ENCODE results near the gene HS3ST3B1.

HS3ST3B1 gene

GRCh38 chr17:14321980-14322776 is 21.3 kb downstream of the HS3ST3B1 start:
- no peak for DNase-seq

GRCh38 chr17:14323522-14323981 is 22.7 kb downstream of the HS3ST3B1 start:
- no peak for DNase-seq

- DNase-seq, result no peak
Measured at GRCh38 chr17:14325618-14326167, 24.8 kb downstream of the HS3ST3B1 start.

- DNase-seq, result no peak
Measured at GRCh38 chr17:14329900-14330491, 29.1 kb downstream of the HS3ST3B1 start.

GRCh38 chr17:14330492-14330962 is 29.6 kb downstream of the HS3ST3B1 start:
- no peak for DNase-seq

DNA sequence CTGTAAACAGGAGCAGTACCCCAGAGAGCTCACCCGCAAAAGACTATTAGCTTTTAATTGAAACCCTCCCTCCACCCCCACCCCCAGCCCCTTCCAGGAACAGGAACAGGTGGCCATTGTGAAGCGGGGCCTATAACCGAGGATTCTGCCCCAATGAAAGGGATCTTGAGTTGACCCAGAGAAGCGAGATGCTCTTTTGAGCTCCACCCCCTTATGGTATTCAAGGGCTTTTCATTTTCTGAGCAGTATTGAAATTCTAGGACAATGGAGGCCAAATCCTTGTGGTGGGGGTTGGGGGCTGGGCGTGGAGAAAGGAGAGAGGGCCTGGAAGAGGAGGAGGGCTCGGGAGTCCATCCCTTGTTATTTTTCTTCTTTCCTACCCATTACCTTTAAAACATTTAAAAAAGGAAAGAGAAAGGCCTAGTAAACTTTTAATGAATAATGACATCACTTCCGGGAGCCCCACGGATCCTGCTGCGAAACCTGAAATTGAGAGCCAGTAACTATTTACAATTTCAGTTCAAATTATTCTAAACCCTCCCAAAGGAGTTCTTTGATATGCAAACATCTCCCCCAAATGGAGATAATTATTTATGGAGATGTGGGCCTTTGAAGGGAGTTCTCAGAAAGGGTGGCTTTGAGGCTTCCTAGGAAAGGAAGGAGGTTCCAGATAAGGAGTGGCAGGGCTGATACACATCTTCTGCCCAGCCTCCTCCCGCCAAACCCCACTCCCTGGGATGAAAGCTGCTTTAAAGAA is 30.5 kb downstream of the HS3ST3B1 start:
- DNase-seq, result no peak

DNA sequence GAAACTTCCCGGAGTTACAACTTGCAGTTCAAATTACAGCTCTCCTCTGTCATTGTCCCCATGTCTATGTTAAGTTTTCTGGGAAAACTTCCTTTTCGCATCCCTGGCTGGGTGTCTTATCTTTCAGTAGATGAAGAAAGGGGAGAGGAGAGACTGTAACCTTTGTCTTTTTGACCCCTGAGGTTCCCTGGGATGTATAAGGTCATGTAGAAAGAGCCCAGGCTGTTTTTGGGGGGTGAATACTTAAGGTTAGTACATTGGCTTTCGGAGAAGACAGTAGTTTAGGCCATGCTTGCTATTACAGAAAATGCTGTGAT is 31.1 kb downstream of the HS3ST3B1 start:
- DNase-seq, result no peak

GRCh38 chr17:14332331-14332730 is 31.4 kb downstream of the HS3ST3B1 start:
- DNase-seq, result no peak

GRCh38 chr17:14333506-14333905 is 32.6 kb downstream of the HS3ST3B1 start:
- DNase-seq, result no peak

DNA sequence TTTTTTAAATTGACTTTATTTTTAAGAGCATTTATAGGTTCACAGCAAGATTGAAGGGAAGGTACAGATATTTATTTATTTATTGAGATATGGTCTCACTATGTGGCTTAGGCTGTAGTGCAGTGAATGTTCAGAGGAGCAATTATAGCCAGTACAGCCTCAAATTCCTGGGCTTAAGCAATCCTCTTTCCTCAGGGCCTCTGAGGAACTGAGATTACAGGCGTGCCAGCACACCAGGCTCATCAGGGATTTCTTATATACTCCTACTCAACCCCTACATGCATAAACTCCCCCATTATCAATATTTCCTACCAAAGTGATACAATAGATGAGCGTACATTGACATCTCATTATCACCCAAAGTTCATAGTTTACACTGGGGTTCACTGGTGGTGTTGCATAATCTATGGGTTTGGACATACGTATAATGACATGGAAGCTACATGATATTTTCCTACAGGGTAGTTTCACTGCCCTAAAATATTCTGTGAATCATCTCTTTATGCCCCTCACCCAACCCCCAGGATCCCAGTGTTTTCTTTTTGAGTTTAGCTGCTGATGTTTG is 33.5 kb downstream of the HS3ST3B1 start:
- no peak for DNase-seq

DNA sequence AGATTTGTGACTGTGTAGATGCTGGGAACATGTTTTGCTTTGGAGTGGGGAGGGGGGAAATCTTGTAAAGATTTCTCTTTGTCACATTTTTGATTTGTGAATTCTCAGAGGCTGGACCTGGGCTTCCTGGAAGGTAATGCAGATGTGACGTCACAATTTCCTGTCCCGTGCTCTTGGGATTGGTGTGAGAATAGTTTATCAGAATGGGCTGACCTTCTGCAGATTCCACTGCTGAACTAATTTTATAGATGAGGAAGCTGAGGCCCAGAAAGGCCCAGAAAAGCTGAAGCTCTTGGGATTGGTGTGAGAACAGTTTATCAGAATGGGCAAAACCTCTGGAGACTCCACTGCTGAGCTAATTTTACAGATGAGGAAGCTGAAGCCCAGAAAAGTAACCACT is 34.0 kb downstream of the HS3ST3B1 start:
- DNase-seq, result no peak

DNA sequence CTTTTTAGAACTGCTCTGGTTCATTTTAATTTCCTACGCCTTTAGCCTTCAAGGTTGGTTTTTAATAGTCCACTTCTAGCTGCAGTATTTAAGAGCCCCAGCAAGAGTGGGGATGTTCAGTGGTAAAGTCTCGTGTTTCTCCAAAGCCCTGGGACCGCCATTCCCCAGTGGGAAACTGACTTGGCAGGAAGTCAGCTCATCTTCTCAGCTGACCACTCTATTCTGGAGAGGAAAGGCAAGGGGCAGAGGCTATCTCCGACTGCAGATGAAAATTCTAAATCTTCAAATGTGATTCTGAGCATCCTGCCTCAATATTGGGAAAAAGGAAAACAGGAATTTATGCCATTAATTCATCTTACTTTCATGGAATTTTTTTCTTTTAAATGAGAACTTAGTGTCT is 35.5 kb downstream of the HS3ST3B1 start:
- no peak for DNase-seq

DNA sequence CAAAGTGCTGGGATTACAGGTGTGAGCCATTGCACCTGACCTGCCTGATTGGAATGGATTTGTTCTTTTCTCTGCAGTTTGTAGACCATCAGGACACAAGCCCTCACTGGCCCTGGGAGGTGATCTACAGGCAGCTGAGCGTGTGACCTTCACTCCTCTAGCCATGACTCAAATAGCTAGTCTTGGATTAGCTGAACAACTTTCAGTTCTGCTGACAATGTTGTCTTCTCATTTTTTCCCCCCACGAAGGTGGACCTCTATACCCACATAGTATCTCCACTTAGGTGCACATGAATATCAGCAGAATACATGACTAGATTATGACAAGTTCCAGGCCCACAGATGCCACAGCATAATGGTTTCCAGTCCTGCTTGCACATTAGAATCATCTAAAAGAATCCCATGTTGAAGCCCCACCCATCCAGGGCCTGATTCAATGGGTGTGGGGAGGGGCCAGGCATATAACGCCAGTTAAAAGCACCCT is 36.8 kb downstream of the HS3ST3B1 start:
- no peak for DNase-seq

DNA sequence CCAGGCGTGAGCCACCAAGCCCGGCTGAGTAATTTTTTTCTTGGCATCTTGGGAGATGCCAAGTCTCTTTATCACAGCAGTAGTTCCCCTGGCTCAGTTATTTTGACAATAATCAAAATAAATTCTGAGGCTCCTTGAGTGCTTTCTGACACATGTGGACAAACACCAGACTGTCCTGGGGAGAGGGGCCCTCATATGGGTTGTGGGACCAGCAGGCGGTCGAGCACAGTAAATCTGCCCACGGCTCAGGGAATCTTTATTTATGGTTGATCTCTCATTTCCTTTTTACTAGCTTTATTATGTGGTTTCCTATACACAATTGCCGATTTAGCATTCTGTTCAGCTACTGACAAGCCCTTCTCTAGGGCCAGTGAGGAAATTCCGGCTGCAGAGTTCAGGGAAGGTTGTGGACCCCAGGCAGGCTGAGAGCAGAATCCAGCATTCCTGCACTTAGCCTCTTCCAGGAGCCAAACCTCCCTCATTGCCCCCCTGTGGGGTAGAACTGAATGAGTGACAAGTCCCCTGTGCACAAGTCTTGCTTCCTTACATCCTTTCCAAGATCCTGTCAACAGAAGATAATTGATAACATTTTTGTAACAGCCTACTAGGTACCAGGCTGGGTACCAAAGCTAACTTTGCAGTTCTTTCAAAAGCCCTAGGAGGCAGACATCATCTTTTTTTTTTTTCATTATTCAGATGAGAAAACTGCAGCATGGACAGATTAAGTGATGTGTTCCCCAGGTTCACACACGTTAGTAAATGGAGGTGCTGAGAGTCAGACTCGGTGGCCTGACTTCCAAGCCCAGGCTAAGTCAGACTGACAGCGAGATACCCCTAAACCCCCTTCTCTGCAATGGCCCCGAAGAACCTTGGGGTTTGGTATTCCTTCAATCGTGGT is 40.2 kb downstream of the HS3ST3B1 start:
- no peak for DNase-seq

- DNase-seq, result no peak
Measured at GRCh38 chr17:14341866-14342265, 41.0 kb downstream of the HS3ST3B1 start.

GRCh38 chr17:14346801-14347200 is 45.9 kb downstream of the HS3ST3B1 start:
- DNase-seq, result no peak

- no peak for DNase-seq
Measured at GRCh38 chr17:14351493-14351892, 50.6 kb downstream of the HS3ST3B1 start.

- DNase-seq, result no peak
Measured at GRCh38 chr17:14352136-14352535, 51.3 kb downstream of the HS3ST3B1 start.

GRCh38 chr17:14353861-14354474 is 53.1 kb downstream of the HS3ST3B1 start:
- no peak for DNase-seq

GRCh38 chr17:14354807-14355206 is 53.9 kb downstream of the HS3ST3B1 start:
- DNase-seq, result no peak

DNA sequence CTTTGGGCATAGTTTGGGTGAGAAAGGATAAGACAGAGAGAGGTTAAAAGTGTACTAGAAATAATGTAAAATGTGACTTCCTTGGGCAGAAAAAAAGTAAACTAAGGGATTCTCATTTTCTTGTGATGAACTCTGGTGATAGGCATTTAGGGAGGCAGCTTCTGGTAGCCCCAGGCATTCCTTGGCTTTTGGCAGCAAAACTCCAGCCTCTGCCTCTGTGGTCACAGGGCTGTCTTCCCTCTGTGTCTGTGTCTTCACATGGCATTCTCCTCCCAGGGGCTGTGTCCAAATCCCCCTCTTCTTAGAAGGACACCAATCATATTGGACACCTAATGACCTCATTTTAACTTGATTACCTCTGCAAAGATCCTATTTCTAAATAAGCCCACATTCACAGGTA is 54.7 kb downstream of the HS3ST3B1 start:
- DNase-seq, result no peak

Data from DMS 273 treated with DMSO at 0.1 percent for 48 hours (cell line).